Brain microvascular endothelial cell (primary cell): ENCODE data around the gene SOWAHD.
A peak's percentile ranks its signal among the peaks of the same experiment; 100 is the strongest.

Experiments used
- DNase-seq: peaks from one replicate; pipeline ENCODE4 v3.0.0-alpha.2; 2020
- H3K27ac ChIP-seq: fragments of 250-450 bp; sonication (Bioruptor Pico); 2 replicates; pipeline ENCODE4 v1.5.1; 2020; ENCODE audit warnings: mild to moderate bottlenecking, moderate library complexity
- H3K27me3 ChIP-seq: fragments of 250-450 bp; sonication (Bioruptor Pico); replicated peaks from 2 replicates; pipeline ENCODE4 v1.5.1; 2020; ENCODE audit warnings: mild to moderate bottlenecking
- H3K36me3 ChIP-seq: fragments of 250-450 bp; sonication (Bioruptor Pico); replicated peaks from 2 replicates; pipeline ENCODE4 v1.5.1; 2020; ENCODE audit warnings: mild to moderate bottlenecking
- H3K4me3 ChIP-seq: 2 replicates; pipeline ENCODE4 v1.5.1; 2011; ENCODE audit warnings: low read depth, mild to moderate bottlenecking, control low read depth, low read length, moderate library complexity
- CTCF ChIP-seq: IDR thresholded peaks from 2 replicates; pipeline ENCODE4 v1.5.1; 2011; ENCODE audit warnings: low read depth, mild to moderate bottlenecking, moderate library complexity, low read length, control low read depth, inconsistent platforms; ENCODE audit errors: missing control alignments
- in situ Hi-C: cut with HindIII; loops from 2 replicates; pipeline ENCODE4 v1.10.0; 2017; ENCODE audit warnings: low sequenced_read_pairs, low pct_ligation_motif_present

The SOWAHD gene

GRCh38 chrX:119726900-119727555 is 31.4 kb upstream of the SOWAHD start:
- no peak for TF ChIP-seq CTCF
- DNase-seq = no peak
- Histone ChIP-seq H3K36me3 (no peaks in the 10 kb centered on the region), H3K27me3 (no peaks in the 10 kb centered on the region), H3K27ac (no peak overlapping the region), H3K4me3 (no peak overlapping the region)
- in situ Hi-C loops = no loop called here

- in situ Hi-C loops = no loop called here
Observed at GRCh38 chrX:119728487-119728886, 29.9 kb upstream of the SOWAHD start.

GRCh38 chrX:119729408-119730201 is 28.8 kb upstream of the SOWAHD start:
- DNase-seq = peak; percentile 59
- no peak overlapping the region for H3K4me3 ChIP-seq
- no peak overlapping the region for H3K27ac ChIP-seq
- in situ Hi-C loops = no loop called here
- H3K36me3 ChIP-seq = no peaks in the 10 kb centered on the region
- H3K27me3 ChIP-seq = no peaks in the 10 kb centered on the region
- peak; percentile 71 for TF ChIP-seq CTCF

More at GRCh38 chrX:119728487-119728886, 29.9 kb upstream of the SOWAHD start:
- Histone ChIP-seq H3K27me3 (no peaks in the 10 kb centered on the region), H3K36me3 (no peaks in the 10 kb centered on the region), H3K27ac (no peak overlapping the region), H3K4me3 (no peak overlapping the region)
- no peak for DNase-seq
- TF ChIP-seq CTCF = no peak

- H3K4me3 ChIP-seq = no peak overlapping the region
- no peak for DNase-seq
- no peaks in the 10 kb centered on the region for H3K27me3 ChIP-seq
- no peak overlapping the region for H3K27ac ChIP-seq
- H3K36me3 ChIP-seq = no peaks in the 10 kb centered on the region
- TF ChIP-seq CTCF = no peak
- in situ Hi-C loops = no loop called here
Observed at GRCh38 chrX:119734897-119735339, 23.5 kb upstream of the SOWAHD start.

GRCh38 chrX:119735467-119735866 is 22.9 kb upstream of the SOWAHD start:
- H3K27me3 ChIP-seq = no peaks in the 10 kb centered on the region
- DNase-seq = no peak
- no peak overlapping the region for H3K4me3 ChIP-seq
- H3K36me3 ChIP-seq = no peaks in the 10 kb centered on the region
- in situ Hi-C loops = no loop called here
- no peak for TF ChIP-seq CTCF
- no peak overlapping the region for H3K27ac ChIP-seq
